C4-2B (cell line): Measurements from ENCODE around the gene LEPR.

Experiments used
- H3K27ac ChIP-seq: fragments of 450-650 bp; 2 replicates; pipeline ENCODE4 v1.5.1; 2017
- CTCF ChIP-seq: fragments of 450-650 bp; conservative IDR thresholded peaks from 2 replicates; pipeline ENCODE4 v1.5.1; 2017; ENCODE audit warnings: mild to moderate bottlenecking
- ZFX ChIP-seq: fragments of 450-650 bp; IDR thresholded peaks from 2 replicates; pipeline ENCODE4 v1.6.1; 2017

Gene LEPR

DNA sequence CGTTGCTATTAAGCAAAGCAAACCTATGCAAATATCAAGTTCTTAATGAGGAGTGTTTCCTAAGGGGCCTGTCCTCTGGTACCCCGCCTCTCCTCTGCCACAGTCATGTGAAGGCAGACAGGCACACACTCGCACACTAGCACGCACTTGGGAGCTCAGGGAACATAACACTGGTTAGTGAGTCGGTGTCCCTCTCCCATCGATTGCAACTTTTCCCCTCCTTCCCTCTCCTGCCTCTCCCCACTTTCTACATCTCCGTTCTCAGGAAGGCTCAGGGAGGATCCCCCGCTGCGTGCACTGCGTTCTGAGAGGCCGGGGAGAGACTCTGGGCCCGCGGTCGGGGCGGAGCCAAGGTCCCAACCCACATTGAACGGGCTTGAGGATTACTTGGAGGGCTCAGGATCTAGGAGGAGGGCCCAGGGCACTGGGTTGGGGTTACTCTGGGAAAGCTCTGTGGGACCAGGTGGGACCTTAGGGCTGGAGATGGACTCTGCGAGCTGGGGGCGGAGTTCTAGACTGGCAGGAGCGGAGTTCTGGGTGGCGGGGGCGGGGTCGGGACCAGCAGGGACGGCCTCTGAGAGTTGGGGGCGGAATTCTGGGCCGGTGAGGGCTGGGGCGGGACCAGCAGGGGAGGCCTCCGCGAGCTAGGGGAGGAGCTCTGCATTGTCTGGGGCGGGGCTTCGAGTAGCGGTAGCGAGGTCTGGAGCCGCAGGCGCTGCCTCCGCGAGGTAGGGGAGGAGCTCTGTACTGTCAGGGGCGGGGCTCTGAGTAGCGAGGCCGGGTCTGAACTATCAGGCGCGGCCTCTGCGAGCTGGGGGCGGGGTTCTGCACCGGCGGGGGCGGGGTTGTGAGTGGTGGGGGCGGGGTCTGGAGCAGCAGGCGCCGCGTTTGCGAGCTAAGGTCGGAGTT lies 533 bp upstream of the LEPR start:
- H3K27ac ChIP-seq = peak overlapping the region; percentile 97
- TF ChIP-seq ZFX (no peak), CTCF (no peak)

DNA sequence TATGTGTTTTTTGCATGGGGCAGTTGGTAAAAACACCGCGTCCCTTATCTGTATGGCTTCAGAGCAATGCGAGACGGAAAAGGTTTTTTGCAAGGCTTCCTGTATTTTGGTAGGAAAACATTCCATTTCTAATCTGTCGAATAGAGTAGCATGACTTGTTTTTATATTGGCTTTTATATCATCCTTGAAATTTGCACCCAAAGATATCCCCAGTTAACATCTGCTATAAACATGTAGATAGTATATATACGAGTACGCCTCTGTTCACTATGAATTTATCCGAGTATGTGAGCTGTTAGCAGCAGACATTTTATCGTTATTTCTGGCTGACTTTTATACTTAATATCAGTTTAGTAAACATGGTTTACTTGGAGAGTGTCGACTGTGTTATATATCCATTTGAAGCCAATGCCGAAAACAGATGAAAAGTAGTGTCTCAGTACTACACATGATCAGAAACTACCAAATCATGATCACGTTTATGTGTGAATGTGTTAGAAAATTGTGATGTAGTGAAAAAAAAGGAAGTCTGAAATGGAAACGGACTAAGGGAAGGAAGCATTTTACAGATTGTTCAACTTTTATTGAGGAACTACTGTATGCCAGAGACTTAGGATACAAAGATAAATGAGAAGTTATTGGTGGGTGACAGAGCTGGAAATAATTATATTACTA lies 1.0 kb downstream of the LEPR start:
- peak overlapping the region; percentile 97 for H3K27ac ChIP-seq
- TF ChIP-seq CTCF (no peak), ZFX (no peak)

DNA sequence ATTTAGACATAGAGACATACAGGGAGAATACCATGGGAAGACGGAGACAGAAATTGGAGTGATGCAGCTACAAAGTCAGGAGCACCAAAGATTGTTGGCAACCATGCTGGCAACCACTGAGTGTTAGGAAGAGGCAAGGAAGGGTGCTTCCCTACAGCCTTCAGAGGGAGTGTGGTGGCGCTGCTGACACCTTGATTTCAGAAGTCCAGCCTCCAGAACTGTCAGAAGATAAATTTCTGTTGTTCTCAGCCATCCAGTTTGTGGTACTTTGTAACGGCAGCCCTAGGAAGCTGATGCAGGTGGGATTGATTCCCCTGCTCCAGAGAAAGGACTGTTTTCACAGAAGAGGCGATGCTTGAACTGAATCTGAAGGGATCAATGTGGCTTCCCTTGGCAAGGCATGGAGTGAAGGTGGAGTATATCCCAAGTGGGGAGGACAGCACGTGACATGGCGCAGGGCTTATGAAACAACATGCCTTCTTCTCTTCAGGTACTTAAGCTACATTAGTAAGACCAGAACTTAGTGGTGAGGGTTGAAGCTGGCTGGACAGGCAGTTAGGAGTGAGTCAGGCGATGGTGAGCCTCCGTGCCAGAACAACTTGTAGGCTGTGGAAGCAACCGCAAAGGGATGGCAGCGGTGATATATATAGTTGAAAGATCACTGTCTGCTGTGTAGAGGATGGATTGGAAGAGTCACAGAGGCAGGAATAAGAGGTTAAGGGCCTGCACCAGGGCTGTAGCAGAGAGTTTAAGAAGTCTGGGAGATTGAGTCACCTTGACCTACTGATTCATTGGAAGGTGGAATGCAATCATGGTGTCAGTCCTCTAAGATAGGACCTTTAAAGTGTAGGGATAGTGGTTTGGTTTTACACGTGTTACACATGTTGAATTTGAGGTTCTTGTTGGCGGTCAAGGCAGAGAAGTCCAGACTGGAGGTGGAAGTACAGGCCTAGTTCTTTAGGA lies 2.1 kb downstream of the LEPR start:
- TF ChIP-seq ZFX = no peak
- TF ChIP-seq CTCF = no peak
- no peak overlapping the region for H3K27ac ChIP-seq

- no peak overlapping the region for H3K27ac ChIP-seq
- TF ChIP-seq CTCF = no peak
- TF ChIP-seq ZFX = no peak
Observed at GRCh38 chr1:65423884-65424572, 3.6 kb downstream of the LEPR start.

GRCh38 chr1:65424573-65424889 lies 4.1 kb downstream of the LEPR start:
- no peak overlapping the region for H3K27ac ChIP-seq
- no peak for TF ChIP-seq CTCF
- TF ChIP-seq ZFX = no peak

DNA sequence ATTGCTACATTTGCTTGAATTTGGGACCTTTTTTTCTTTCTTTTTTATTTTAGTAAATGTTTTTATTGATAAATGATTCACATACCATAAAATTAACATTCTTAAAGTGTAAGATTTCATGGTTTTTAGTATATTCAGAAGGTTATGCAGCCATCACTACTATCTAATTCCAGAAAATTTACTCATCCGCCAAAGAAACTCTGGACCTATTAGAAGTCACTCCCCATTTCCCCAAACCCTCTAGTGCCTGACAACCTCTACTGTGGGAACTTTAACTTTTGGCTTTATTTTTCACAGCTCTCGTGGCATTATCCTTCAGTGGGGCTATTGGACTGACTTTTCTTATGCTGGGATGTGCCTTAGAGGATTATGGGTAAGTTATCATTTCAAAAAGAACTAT lies 4.5 kb downstream of the LEPR start:
- no peak for TF ChIP-seq CTCF
- TF ChIP-seq ZFX = no peak
- no peak overlapping the region for H3K27ac ChIP-seq
